K562 (cell line): ENCODE measurements around the gene MAST1. TPM values are rescaled to one million over a fixed set of nuclear protein-coding genes. Genes with fewer than 3 reads are reported as not detected.

ENCODE experiments used
- ARID2 ChIP-seq: fragments of 450-650 bp; IDR thresholded peaks from 2 replicates; pipeline ENCODE4 v1.6.1; 2017; ENCODE audit warnings: antibody characterized with exemption, mild to moderate bottlenecking
- BMI1 ChIP-seq: fragments of 150-350 bp; IDR thresholded peaks from 2 replicates; pipeline ENCODE4 v1.6.1; 2014; ENCODE audit warnings: low read length
- BRF1 ChIP-seq: IDR thresholded peaks from 3 replicates; pipeline ENCODE4 v1.6.1; 2011; ENCODE audit warnings: borderline replicate concordance, mild to moderate bottlenecking; ENCODE audit not compliant: insufficient read length; ENCODE audit errors: extremely low read depth
- CTBP1 ChIP-seq: fragments of 450-650 bp; IDR thresholded peaks from 2 replicates; pipeline ENCODE4 v1.6.1; 2016; ENCODE audit warnings: borderline replicate concordance
- CXXC5 ChIP-seq: fragments of 250-450 bp; sonication (Bioruptor Pico); IDR thresholded peaks from 2 replicates; pipeline ENCODE4 v1.8.0; 2022; ENCODE audit warnings: inconsistent platforms, mild to moderate bottlenecking, moderate library complexity
- FOS ChIP-seq: IDR thresholded peaks from 3 replicates; pipeline ENCODE4 v1.6.1; 2011; ENCODE audit not compliant: insufficient read length; ENCODE audit errors: extremely low read depth
- KDM1A ChIP-seq, 2 experiments: fragments of 450-650 bp; IDR thresholded peaks; 2 replicates each; pipeline ENCODE4 v1.6.1; 2016; ENCODE audit warnings: mild to moderate bottlenecking in 2 of 2
- MBD1 ChIP-seq: fragments of 250-450 bp; sonication (Bioruptor Pico); IDR thresholded peaks from 2 replicates; pipeline ENCODE4 v1.8.0; 2022; ENCODE audit warnings: inconsistent platforms
- MXI1 ChIP-seq: IDR thresholded peaks from 2 replicates; pipeline ENCODE4 v1.6.1; 2011; ENCODE audit warnings: low read depth, mild to moderate bottlenecking, improper control_type of control experiment, low read length
- NCOA6 ChIP-seq: fragments of 450-650 bp; IDR thresholded peaks from 2 replicates; pipeline ENCODE4 v1.6.1; 2017; ENCODE audit warnings: mild to moderate bottlenecking
- NRF1 ChIP-seq, 2 experiments: fragments of 450-650 bp; IDR thresholded peaks in 1 of 2; conservative IDR thresholded peaks in 1 of 2; 2 replicates each; pipeline ENCODE4 v1.6.1; 2014; ENCODE audit warnings: mild to moderate bottlenecking in 2 of 2
- RCOR1 ChIP-seq, 2 experiments: IDR thresholded peaks; 2 replicates each; pipeline ENCODE4 v1.6.1; 2012; ENCODE audit warnings: low read depth in 2 of 2, low read length in 2 of 2, borderline replicate concordance in 1 of 2, improper control_type of control experiment in 1 of 2
- RREB1 ChIP-seq: fragments of 250-450 bp; sonication (Bioruptor Pico); IDR thresholded peaks from 2 replicates; pipeline ENCODE4 v1.4.0; 2020
- ZNF444 ChIP-seq: fragments of 250-450 bp; sonication (Bioruptor Pico); IDR thresholded peaks from 2 replicates; pipeline ENCODE4 v1.4.0; 2020; ENCODE audit warnings: mild to moderate bottlenecking, moderate library complexity
- polyA plus RNA-seq, 8 experiments: library from polyadenylated mRNA; depleted of rRNA in 4 of 8; stranded (reverse) in 5 of 8; unstranded in 3 of 8; fragments of >200 nt; fragmentation: Nextera tagmentation in 2 of 8; fragmentation: Illumina TruSeq in 1 of 8; extraction: Ambion mirVana in 2 of 8; extraction: Trizol in 1 of 8; gene quantifications; 2 replicates each; pipeline versions ENCODE4 v1.2.1 to v1.2.3, GENCODE V29; 2011 to 2014; ENCODE audit warnings: inconsistent platforms in 1 of 8, missing spikeins in 1 of 8
- total RNA-seq, 7 experiments: library from RNA; depleted of rRNA in 6 of 7; stranded (reverse); fragments of >200 nt in 6 of 7; fragmentation: Illumina TruSeq in 2 of 7; extraction: Trizol in 2 of 7; gene quantifications; 2 replicates each; pipeline versions ENCODE4 v1.2.1 to v1.2.3, GENCODE V29; 2011 to 2021; ENCODE audit warnings: low replicate concordance in 1 of 7
- TF ChIP-seq, protein P1 (sequence below): fragments of 450-650 bp; IDR thresholded peaks from 2 replicates; pipeline ENCODE4 v1.6.1; 2016
- TF ChIP-seq, protein P2 (sequence below): fragments of 250-450 bp; sonication (Bioruptor Pico); IDR thresholded peaks from 2 replicates; pipeline ENCODE4 v1.6.1; 2021; ENCODE audit warnings: mild to moderate bottlenecking
- TF ChIP-seq, protein P3 (sequence below): fragments of 450-650 bp; IDR thresholded peaks from 2 replicates; pipeline ENCODE4 v1.6.1; 2016; ENCODE audit warnings: antibody characterized with exemption

Gene MAST1
- total and polyA plus RNA-seq, 9 of the 15 experiments (the other 6 are each of a cell fraction or from before 2014, with no cell fraction given) = 0.48 to 10.3 (median 3.9) TPM

DNA sequence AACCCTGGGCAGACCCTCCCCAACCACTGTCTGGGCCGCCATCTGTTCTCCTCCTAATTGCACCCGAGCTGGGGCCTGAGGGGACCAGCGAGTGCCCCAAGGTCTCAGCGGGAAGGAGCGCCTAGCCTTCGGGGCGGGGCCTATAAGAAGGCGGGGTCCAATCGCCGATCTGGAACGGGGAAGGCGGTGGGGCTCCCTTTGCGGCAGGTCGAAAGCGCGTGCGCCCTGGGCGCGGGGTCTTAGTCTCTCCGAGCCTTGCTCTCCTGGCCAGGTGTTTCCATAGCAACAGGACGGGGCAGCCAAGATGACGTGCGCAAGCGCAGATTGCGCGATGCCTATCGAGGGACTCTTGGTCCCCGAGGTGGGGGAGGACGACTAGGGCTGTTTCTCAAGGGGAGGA, 2.8 kb downstream of the MAST1 start (continued):
- TF ChIP-seq RREB1 = peak; percentile 76; the same call in 1 of the 2 replicates
- 0 out of 2 replicates have a peak, but pooled peaks have one; percentile 33 for TF ChIP-seq MXI1
- TF ChIP-seq MBD1 (CRISPR knock-in tag) = no peak
- TF ChIP-seq BMI1 = peak; percentile 64; the same call in 1 of the 2 replicates
- TF ChIP-seq CXXC5 (CRISPR knock-in tag) = peak; percentile 58
- peak; percentile 48 for TF ChIP-seq CTBP1
- TF ChIP-seq ARID2 = no peak
- TF ChIP-seq, protein P1, sequence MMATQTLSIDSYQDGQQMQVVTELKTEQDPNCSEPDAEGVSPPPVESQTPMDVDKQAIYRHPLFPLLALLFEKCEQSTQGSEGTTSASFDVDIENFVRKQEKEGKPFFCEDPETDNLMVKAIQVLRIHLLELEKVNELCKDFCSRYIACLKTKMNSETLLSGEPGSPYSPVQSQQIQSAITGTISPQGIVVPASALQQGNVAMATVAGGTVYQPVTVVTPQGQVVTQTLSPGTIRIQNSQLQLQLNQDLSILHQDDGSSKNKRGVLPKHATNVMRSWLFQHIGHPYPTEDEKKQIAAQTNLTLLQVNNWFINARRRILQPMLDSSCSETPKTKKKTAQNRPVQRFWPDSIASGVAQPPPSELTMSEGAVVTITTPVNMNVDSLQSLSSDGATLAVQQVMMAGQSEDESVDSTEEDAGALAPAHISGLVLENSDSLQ = no peak
- TF ChIP-seq ZNF444 (CRISPR knock-in tag) = no peak
- TF ChIP-seq RCOR1 (IDR thresholded peaks at IDR 0.05; ENCODE audit: borderline replicate concordance in 1 of 2, low read depth in 2 of 2, low read length in 2 of 2) = peak in 1 of 2 experiments; percentile 66; a peak in 1 of 4 replicates
- TF ChIP-seq BRF1 = no peak
- TF ChIP-seq, protein P2, sequence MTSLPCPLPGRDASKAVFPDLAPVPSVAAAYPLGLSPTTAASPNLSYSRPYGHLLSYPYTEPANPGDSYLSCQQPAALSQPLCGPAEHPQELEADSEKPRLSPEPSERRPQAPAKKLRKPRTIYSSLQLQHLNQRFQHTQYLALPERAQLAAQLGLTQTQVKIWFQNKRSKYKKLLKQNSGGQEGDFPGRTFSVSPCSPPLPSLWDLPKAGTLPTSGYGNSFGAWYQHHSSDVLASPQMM (CRISPR knock-in tag) = no peak
- peak; percentile 91 to 93 for TF ChIP-seq NRF1 (conservative IDR thresholded peaks at IDR 0.05 in 1 of 2, IDR thresholded peaks at IDR 0.05 in 1 of 2)
- no peak for TF ChIP-seq FOS
- TF ChIP-seq NCOA6 = no peak
- TF ChIP-seq, protein P3, sequence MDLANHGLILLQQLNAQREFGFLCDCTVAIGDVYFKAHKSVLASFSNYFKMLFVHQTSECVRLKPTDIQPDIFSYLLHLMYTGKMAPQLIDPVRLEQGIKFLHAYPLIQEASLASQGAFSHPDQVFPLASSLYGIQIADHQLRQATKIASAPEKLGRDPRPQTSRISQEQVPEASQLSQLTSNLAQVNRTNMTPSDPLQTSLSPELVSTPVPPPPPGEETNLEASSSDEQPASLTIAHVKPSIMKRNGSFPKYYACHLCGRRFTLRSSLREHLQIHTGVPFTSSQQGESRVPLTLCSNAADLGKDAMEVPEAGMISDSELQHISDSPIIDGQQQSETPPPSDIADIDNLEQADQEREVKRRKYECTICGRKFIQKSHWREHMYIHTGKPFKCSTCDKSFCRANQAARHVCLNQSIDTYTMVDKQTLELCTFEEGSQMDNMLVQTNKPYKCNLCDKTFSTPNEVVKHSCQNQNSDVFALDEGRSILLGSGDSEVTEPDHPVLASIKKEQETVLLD = peak; percentile 47; the same call in 1 of the 2 replicates
- TF ChIP-seq KDM1A (IDR thresholded peaks at IDR 0.05) = peak; percentile 12 to 21; a peak in 1 of 4 replicates
